HepG2 (cell line): ENCODE measurements around the gene C1orf141. TPM values are rescaled to one million over a fixed set of nuclear protein-coding genes. Genes with fewer than 3 reads are reported as not detected.

Experiments used
- CREB1 ChIP-seq, 2 experiments: fragments of 450-650 bp in 1 of 2; IDR thresholded peaks; 2 replicates each; pipeline ENCODE4 v1.6.1; 2016 to 2017; ENCODE audit warnings: control low read depth in 1 of 2, mild to moderate bottlenecking in 1 of 2, missing compliant biosample characterization in 1 of 2, missing genetic modification characterization in 1 of 2
- GATA4 ChIP-seq: sonication (generic); IDR thresholded peaks from 2 replicates; pipeline ENCODE4 v1.6.1; 2016; ENCODE audit warnings: antibody characterized with exemption, low read depth, borderline replicate concordance
- GZF1 ChIP-seq: sonication (generic); formaldehyde crosslinking; IDR thresholded peaks from 2 replicates; pipeline ENCODE4 v1.5.1; 2020; ENCODE audit warnings: mild to moderate bottlenecking, missing genetic modification reagents
- KDM4B ChIP-seq: sonication (generic); formaldehyde crosslinking; IDR thresholded peaks from 2 replicates; pipeline ENCODE4 v1.4.0; 2020; ENCODE audit warnings: missing genetic modification reagents
- MYNN ChIP-seq: sonication (generic); formaldehyde crosslinking; IDR thresholded peaks from 2 replicates; pipeline ENCODE4 v1.4.0; 2020; ENCODE audit warnings: mild to moderate bottlenecking, low read depth, missing genetic modification reagents
- PITX1 ChIP-seq: sonication (generic); formaldehyde crosslinking; IDR thresholded peaks from 2 replicates; pipeline ENCODE4 v1.5.1; 2020; ENCODE audit warnings: mild to moderate bottlenecking, missing genetic modification reagents
- PRDM4 ChIP-seq: sonication (generic); formaldehyde crosslinking; IDR thresholded peaks from 2 replicates; pipeline ENCODE4 v1.9.0; 2021; ENCODE audit warnings: missing genetic modification reagents, borderline replicate concordance
- PRMT3 ChIP-seq: sonication (generic); formaldehyde crosslinking; IDR thresholded peaks from 2 replicates; pipeline ENCODE4 v1.8.1; 2022; ENCODE audit warnings: low read depth, mild to moderate bottlenecking, moderate library complexity, missing genetic modification reagents, borderline replicate concordance
- TRIM22 ChIP-seq: fragments of 450-650 bp; IDR thresholded peaks from 2 replicates; pipeline ENCODE4 v1.6.1; 2017
- WIZ ChIP-seq: sonication (generic); formaldehyde crosslinking; IDR thresholded peaks from 2 replicates; pipeline ENCODE4 v1.5.1; 2020; ENCODE audit warnings: mild to moderate bottlenecking, missing genetic modification reagents
- ZHX2 ChIP-seq, 2 experiments: sonication (generic) in 1 of 2; formaldehyde crosslinking in 1 of 2; IDR thresholded peaks; 2 replicates each; pipeline versions ENCODE4 v1.6.1 to v1.9.0; 2014 to 2022; ENCODE audit warnings: antibody characterized with exemption in 1 of 2, borderline replicate concordance in 1 of 2, inconsistent platforms in 1 of 2, low read depth in 1 of 2, missing genetic modification reagents in 1 of 2
- ZNF121 ChIP-seq: sonication (generic); formaldehyde crosslinking; IDR thresholded peaks from 2 replicates; pipeline ENCODE4 v1.5.0; 2020; ENCODE audit warnings: mild to moderate bottlenecking, missing genetic modification reagents
- ZNF280B ChIP-seq: sonication (generic); formaldehyde crosslinking; IDR thresholded peaks from 2 replicates; pipeline ENCODE4 v1.5.0; 2020; ENCODE audit warnings: missing genetic modification reagents, mild to moderate bottlenecking, borderline replicate concordance
- ZNF546 ChIP-seq: sonication (generic); formaldehyde crosslinking; conservative IDR thresholded peaks from 2 replicates; pipeline ENCODE4 v1.8.1; 2023; ENCODE audit warnings: mild to moderate bottlenecking, missing genetic modification reagents
- polyA plus RNA-seq, 8 experiments: library from polyadenylated mRNA; depleted of rRNA in 3 of 8; stranded (reverse) in 7 of 8; unstranded in 1 of 8; fragments of >200 nt; fragmentation: Illumina TruSeq in 4 of 8; extraction: Trizol in 4 of 8; gene quantifications; 2 replicates each; pipeline versions ENCODE4 v1.2.1 to v1.2.3, GENCODE V29; 2011 to 2016; ENCODE audit warnings: low read depth in 4 of 8, missing spikeins in 1 of 8, mixed read lengths in 1 of 8; ENCODE audit not compliant: insufficient read depth in 1 of 8
- total RNA-seq, 5 experiments: library from RNA; depleted of rRNA; stranded (reverse); fragments of >200 nt; fragmentation: Illumina TruSeq; extraction: Trizol; gene quantifications; 2 replicates each; pipeline ENCODE4 v1.2.3, GENCODE V29; 2016; ENCODE audit warnings: low read depth in 1 of 5

The C1orf141 gene
- total and polyA plus RNA-seq, 2 of the 13 experiments (the other 11 are each of a cell fraction or from before 2014, with no cell fraction given) = not detected

GRCh38 chr1:67053785-67054772 lies 80.7 kb downstream of the C1orf141 start, which contains the start of gene SLC35D1 (continued):
- TF ChIP-seq PITX1 (CRISPR knock-in tag) = peak; percentile 88; the same call in 1 of the 2 replicates
- no peak for TF ChIP-seq CREB1 (IDR thresholded peaks at IDR 0.05)
- TF ChIP-seq CREB1 (CRISPR knock-in tag; IDR thresholded peaks at IDR 0.05) = peak; percentile 72
- TF ChIP-seq ZHX2 (IDR thresholded peaks at IDR 0.05; ENCODE audit: low read depth) = no peak
- TF ChIP-seq ZHX2 (CRISPR knock-in tag; IDR thresholded peaks at IDR 0.05; ENCODE audit: borderline replicate concordance) = no peak
- TF ChIP-seq ZNF121 (CRISPR knock-in tag) = no peak
- TF ChIP-seq MYNN (CRISPR knock-in tag) = no peak
- TF ChIP-seq TRIM22 = no peak
- no peak for TF ChIP-seq PRDM4
- no peak for TF ChIP-seq GATA4
- no peak for TF ChIP-seq WIZ (CRISPR knock-in tag)
- TF ChIP-seq KDM4B = no peak
- peak; percentile 100 for TF ChIP-seq GZF1 (CRISPR knock-in tag)
- TF ChIP-seq ZNF546 = no peak; the same call in 1 of the 2 replicates
- TF ChIP-seq ZNF280B (CRISPR knock-in tag) = peak; percentile 87; the same call in 1 of the 2 replicates
- TF ChIP-seq PRMT3 (CRISPR knock-in tag) = no peak; the same call in 1 of the 2 replicates
